GM23338 (cell line): ENCODE measurements around the gene CEP350.

Source experiments
- CTCF ChIP-seq, 2 experiments: fragments of 200-600 bp in 1 of 2; sonication (generic) in 1 of 2; conservative IDR thresholded peaks; 2 replicates each; pipeline versions ENCODE4 v1.5.1 to v1.6.1; 2016 to 2017; ENCODE audit warnings: antibody characterized with exemption in 2 of 2, low read depth in 2 of 2, mild to moderate bottlenecking in 2 of 2, moderate library complexity in 1 of 2
- EZH2 ChIP-seq: fragments of 200-600 bp; sonication (generic); IDR thresholded peaks from one replicate; pipeline ENCODE4 v1.8.0; 2017; ENCODE audit warnings: antibody characterized with exemption, mild to moderate bottlenecking, low read depth; ENCODE audit not compliant: unreplicated experiment
- EZH2phosphoT487 ChIP-seq: fragments of 200-600 bp; sonication (generic); IDR thresholded peaks from one replicate; pipeline ENCODE4 v1.8.1; 2018; ENCODE audit warnings: antibody characterized with exemption; ENCODE audit not compliant: unreplicated experiment
- JUNB ChIP-seq: IDR thresholded peaks from one replicate; pipeline ENCODE4 v1.6.1; 2016; ENCODE audit warnings: antibody characterized with exemption; ENCODE audit not compliant: unreplicated experiment
- POLR2AphosphoS5 ChIP-seq: IDR thresholded peaks from 2 replicates; pipeline ENCODE4 v1.6.1; 2016; ENCODE audit warnings: antibody characterized with exemption, low read depth
- REST ChIP-seq: IDR thresholded peaks from one replicate; pipeline ENCODE4 v1.6.1; 2018; ENCODE audit warnings: antibody characterized with exemption; ENCODE audit not compliant: unreplicated experiment
- ZNF114 ChIP-seq: fragments of 250-450 bp; sonication (Bioruptor Pico); IDR thresholded peaks from 2 replicates; pipeline ENCODE4 v1.5.0; 2020; ENCODE audit warnings: mild to moderate bottlenecking, moderate library complexity
- ZNF331 ChIP-seq: fragments of 250-450 bp; sonication (Bioruptor Pico); IDR thresholded peaks from 2 replicates; pipeline ENCODE4 v1.5.0; 2020; ENCODE audit warnings: low read depth, mild to moderate bottlenecking, moderate library complexity
- TF ChIP-seq, protein P1 (sequence below): IDR thresholded peaks from 2 replicates; pipeline ENCODE4 v1.6.1; 2016; ENCODE audit warnings: antibody characterized with exemption

GRCh38 chr1:179921472-179921871 is 33.1 kb upstream of the CEP350 start:
- TF ChIP-seq CTCF (conservative IDR thresholded peaks at IDR 0.05; ENCODE audit: low read depth in 2 of 2) (no peak), POLR2AphosphoS5 (no peak), ZNF114 (CRISPR knock-in tag) (no peak), EZH2 (no peak), EZH2phosphoT487 (no peak), JUNB (no peak), REST (no peak), ZNF331 (CRISPR knock-in tag) (no peak)
- TF ChIP-seq, protein P1, sequence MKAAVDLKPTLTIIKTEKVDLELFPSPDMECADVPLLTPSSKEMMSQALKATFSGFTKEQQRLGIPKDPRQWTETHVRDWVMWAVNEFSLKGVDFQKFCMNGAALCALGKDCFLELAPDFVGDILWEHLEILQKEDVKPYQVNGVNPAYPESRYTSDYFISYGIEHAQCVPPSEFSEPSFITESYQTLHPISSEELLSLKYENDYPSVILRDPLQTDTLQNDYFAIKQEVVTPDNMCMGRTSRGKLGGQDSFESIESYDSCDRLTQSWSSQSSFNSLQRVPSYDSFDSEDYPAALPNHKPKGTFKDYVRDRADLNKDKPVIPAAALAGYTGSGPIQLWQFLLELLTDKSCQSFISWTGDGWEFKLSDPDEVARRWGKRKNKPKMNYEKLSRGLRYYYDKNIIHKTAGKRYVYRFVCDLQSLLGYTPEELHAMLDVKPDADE: no peak
